Activated naive CD4-positive, alpha-beta T cell treated with anti-CD3 and anti-CD28 coated beads for 36 hours (primary cell): ENCODE results near the gene CPNE6. TPM values are rescaled to one million over a fixed set of nuclear protein-coding genes. Genes with fewer than 3 reads are reported as not detected.
A peak's percentile ranks its signal among the peaks of the same experiment; 100 is the strongest.

Experiments
- CTCF ChIA-PET: fragments of 350-600 bp; sonication (Branson Sonifier 250); formaldehyde crosslinking; loops from one replicate; lab custom pipeline; 2021; ENCODE audit warnings: antibody characterized with exemption; lab: Charles Lee
- DNase-seq: peaks from one replicate; pipeline ENCODE4 v3.0.0-alpha.2; 2020
- H3K27ac Mint-ChIP-seq: one replicate; pipeline ENCODE4 v1.8.0; 2021; ENCODE audit warnings: mild to moderate bottlenecking, mixed read lengths
- H3K27me3 Mint-ChIP-seq: one replicate; pipeline ENCODE4 v1.8.0; 2021; ENCODE audit warnings: low read depth, mixed read lengths
- H3K36me3 Mint-ChIP-seq: one replicate; pipeline ENCODE4 v1.8.0; 2021; ENCODE audit warnings: low read depth, mixed read lengths
- H3K4me1 Mint-ChIP-seq: one replicate; pipeline ENCODE4 v1.8.0; 2021; ENCODE audit warnings: low read depth, mixed read lengths
- H3K4me3 Mint-ChIP-seq: one replicate; pipeline ENCODE4 v1.8.0; 2021; ENCODE audit warnings: mild to moderate bottlenecking, moderate library complexity, mixed read lengths
- H3K9me3 Mint-ChIP-seq: one replicate; pipeline ENCODE4 v1.8.0; 2021; ENCODE audit warnings: mixed read lengths
- intact Hi-C: fragments of 100-400 bp; cut with micrococcal nuclease; formaldehyde crosslinking; loops from one replicate; pipeline ENCODE4 v1.15.1; 2023
- total RNA-seq, 2 experiments: library from RNA; stranded (reverse); gene quantifications; one replicate each; pipeline ENCODE4 v1.2.3, GENCODE V29; 2021

Gene CPNE6
- total RNA-seq, 2 experiments from 2014 or later, result not detected

DNA sequence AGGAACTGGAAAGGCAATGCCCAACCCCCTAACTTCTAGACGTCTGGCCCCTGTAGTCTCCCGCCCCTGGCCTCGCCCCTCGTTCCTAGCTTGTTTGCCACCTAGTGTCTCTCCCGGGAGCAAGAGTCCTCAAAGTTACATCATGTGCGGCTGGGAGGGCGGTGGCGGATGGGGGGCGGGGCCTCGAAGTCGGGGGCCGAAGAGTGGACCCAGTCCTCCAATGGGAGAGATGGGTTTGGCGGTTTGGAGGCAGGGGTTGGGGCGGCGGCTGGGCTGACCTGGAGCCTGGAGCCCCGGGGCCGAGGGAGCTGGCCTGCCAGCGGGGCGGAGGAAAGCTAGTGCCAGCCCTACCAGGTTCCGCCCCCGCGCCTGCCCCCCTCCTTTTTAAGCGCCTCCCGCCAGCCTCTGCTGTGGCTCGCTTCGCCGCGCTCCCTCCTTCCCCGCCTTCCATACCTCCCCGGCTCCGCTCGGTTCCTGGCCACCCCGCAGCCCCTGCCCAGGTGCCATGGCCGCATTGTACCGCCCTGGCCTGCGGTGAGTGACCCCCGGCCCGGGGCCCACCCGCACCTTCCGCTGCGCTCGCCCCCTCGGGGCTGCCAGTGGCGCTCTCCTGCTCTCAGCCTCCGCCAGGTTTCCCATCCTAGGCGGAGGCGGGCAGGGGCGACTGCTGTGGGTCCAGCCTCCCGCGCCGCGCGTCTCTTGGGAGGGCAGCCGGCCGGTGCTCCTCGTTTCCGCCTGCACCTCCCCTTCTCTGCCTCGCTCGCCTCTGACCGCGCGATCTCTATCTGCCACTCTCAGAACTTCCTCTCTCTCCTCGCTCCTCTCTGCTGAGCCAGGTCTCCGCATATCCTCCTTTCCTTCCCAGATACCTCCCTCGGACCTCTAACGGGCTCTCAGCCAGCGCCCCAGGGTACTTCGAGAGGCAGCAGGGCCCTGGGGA lies 22.8 kb downstream of the CPNE6 start, which contains the start of gene PCK2:
PCK2 (plus strand) TSS at position 411 of the 940 bp plus-strand sequence; CDS start at position 506, 95 bp downstream.
- H3K36me3 Mint-ChIP-seq, result peaks cover 25% of the 10 kb centered on the region
- CTCF ChIA-PET, result interaction anchor here (1.2 to 9.1 kb wide), 5 partner anchors 12 to 67 kb away, joined by 3 to 386 read pairs (median 76); partner anchors contain the start of genes CARMIL3 and IRF9
- peaks cover 32% of the 10 kb centered on the region for H3K4me1 Mint-ChIP-seq
- H3K27me3 Mint-ChIP-seq, result no peaks in the 10 kb centered on the region
- peak within 1 kb of the TSS; percentile 99 for H3K4me3 Mint-ChIP-seq
- peak within 1 kb of the TSS; percentile 98 for H3K27ac Mint-ChIP-seq
- peak; percentile 94 for DNase-seq
- no peaks in the 10 kb centered on the region for H3K9me3 Mint-ChIP-seq
- intact Hi-C loops, result loop anchor here (1.0 to 5.0 kb wide), 11 partner anchors 15 to 773 kb away; partner anchors contain the start of genes CHMP4A, DCAF11, DHRS1 and DHRS4L2

GRCh38 chr14:24094841-24095270 lies 23.5 kb downstream of the CPNE6 start:
- peaks cover 32% of the 10 kb centered on the region for H3K4me1 Mint-ChIP-seq
- H3K27ac Mint-ChIP-seq, result peak overlapping the region; percentile 98
- CTCF ChIA-PET, result interaction anchor here (0.8 to 9.1 kb wide), 6 partner anchors 11 to 463 kb away, joined by 3 to 386 read pairs (median 40); partner anchors contain the start of genes CARMIL3, EMC9 and IRF9
- H3K9me3 Mint-ChIP-seq, result no peaks in the 10 kb centered on the region
- H3K4me3 Mint-ChIP-seq, result peak overlapping the region; percentile 99
- intact Hi-C loops, result loop anchor here (1.0 to 5.0 kb wide), 11 partner anchors 14 to 774 kb away; partner anchors contain the start of genes CHMP4A, DCAF11, DHRS1 and DHRS4L2
- no peaks in the 10 kb centered on the region for H3K27me3 Mint-ChIP-seq
- DNase-seq, result no peak
- H3K36me3 Mint-ChIP-seq, result peaks cover 31% of the 10 kb centered on the region

GRCh38 chr14:24095271-24096068 lies 24.1 kb downstream of the CPNE6 start:
- Mint-ChIP-seq H3K9me3 (no peaks in the 10 kb centered on the region), H3K27me3 (no peaks in the 10 kb centered on the region), H3K4me3 (peak overlapping the region; percentile 99), H3K4me1 (peaks cover 32% of the 10 kb centered on the region), H3K36me3 (peaks cover 37% of the 10 kb centered on the region), H3K27ac (peak overlapping the region; percentile 98)
- intact Hi-C loops, result loop anchor here (2.0 kb wide), 2 partner anchors 107 to 627 kb away; partner anchors contain the start of genes DHRS4L2 and NGDN
- CTCF ChIA-PET, result interaction anchor here (0.8 to 9.1 kb wide), 6 partner anchors 11 to 464 kb away, joined by 3 to 386 read pairs (median 40); partner anchors contain the start of genes CARMIL3, EMC9 and IRF9
- peak; percentile 64 for DNase-seq

DNA sequence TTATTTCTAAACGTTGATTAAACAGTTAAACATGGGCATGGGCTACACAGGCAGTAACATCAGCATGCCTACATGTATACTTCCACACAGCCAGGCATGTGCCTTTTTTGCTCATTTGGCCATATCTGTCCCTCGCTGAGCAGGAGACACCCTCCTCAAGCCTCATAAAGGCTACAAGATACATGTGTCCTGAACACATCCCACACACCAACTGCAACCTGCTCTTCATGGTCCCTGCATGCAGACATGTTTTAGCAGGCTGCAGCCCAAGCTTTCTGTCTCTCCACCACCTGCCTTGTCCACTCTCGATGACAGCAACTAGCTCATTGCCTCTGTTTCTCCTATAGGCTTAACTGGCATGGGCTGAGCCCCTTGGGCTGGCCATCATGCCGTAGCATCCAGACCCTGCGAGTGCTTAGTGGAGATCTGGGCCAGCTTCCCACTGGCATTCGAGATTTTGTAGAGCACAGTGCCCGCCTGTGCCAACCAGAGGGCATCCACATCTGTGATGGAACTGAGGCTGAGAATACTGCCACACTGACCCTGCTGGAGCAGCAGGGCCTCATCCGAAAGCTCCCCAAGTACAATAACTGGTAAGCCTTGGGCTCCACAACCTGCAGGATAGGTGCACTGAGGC lies 25.3 kb downstream of the CPNE6 start:
- Mint-ChIP-seq H3K4me3 (peak overlapping the region; percentile 50), H3K36me3 (peaks cover 47% of the 10 kb centered on the region), H3K4me1 (peaks cover 29% of the 10 kb centered on the region), H3K9me3 (no peaks in the 10 kb centered on the region), H3K27ac (peak overlapping the region; percentile 47), H3K27me3 (no peaks in the 10 kb centered on the region)
- CTCF ChIA-PET, result interaction anchor here (1.8 to 9.1 kb wide), 4 partner anchors 9 to 40 kb away, joined by 9 to 386 read pairs (median 151); partner anchors contain the start of gene CARMIL3
- DNase-seq, result no peak
- intact Hi-C loops, result no loop called here

GRCh38 chr14:24098229-24098926 lies 27.0 kb downstream of the CPNE6 start:
- H3K27ac Mint-ChIP-seq, result no peak overlapping the region
- peaks cover 60% of the 10 kb centered on the region for H3K36me3 Mint-ChIP-seq
- no peak for DNase-seq
- CTCF ChIA-PET, result interaction anchor here (0.5 to 1.8 kb wide), 4 partner anchors 10 to 63 kb away, joined by 3 to 12 read pairs (median 6); partner anchors contain the start of gene IRF9
- no peaks in the 10 kb centered on the region for H3K27me3 Mint-ChIP-seq
- no peak overlapping the region for H3K4me3 Mint-ChIP-seq
- peaks cover 22% of the 10 kb centered on the region for H3K4me1 Mint-ChIP-seq
- intact Hi-C loops, result no loop called here
- no peaks in the 10 kb centered on the region for H3K9me3 Mint-ChIP-seq

DNA sequence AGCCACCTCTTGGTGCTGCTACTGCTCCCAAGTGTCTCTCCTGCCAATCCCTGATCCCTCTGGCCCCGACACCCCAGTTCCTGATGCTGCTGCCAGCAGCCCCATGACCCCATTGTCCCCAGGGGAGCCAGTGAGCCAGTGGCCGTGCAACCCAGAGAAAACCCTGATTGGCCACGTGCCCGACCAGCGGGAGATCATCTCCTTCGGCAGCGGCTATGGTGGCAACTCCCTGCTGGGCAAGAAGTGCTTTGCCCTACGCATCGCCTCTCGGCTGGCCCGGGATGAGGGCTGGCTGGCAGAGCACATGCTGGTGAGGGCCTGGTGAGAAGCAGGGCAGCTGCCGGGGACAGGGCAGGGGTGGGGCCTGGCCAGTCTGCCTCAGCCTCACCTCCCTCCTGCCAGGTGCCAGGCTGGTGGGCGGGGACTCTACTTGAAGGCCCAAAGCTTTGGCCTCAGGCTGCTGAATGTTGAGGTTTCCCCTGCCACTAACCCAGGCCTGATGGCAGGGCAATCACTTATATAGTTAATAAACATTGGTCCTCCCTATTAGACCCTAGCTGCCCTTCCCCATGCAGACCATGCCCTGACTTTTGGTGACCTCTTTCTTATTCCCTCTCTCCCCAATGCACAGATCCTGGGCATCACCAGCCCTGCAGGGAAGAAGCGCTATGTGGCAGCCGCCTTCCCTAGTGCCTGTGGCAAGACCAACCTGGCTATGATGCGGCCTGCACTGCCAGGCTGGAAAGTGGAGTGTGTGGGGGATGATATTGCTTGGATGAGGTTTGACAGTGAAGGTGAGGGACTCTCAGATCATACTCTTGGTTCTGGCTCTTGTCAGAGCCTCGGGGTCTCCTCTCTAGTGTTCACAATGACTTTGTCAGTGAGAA lies 27.8 kb downstream of the CPNE6 start:
- no peaks in the 10 kb centered on the region for H3K9me3 Mint-ChIP-seq
- H3K27me3 Mint-ChIP-seq, result no peaks in the 10 kb centered on the region
- peaks cover 68% of the 10 kb centered on the region for H3K36me3 Mint-ChIP-seq
- intact Hi-C loops, result no loop called here
- CTCF ChIA-PET, result interaction anchor here (1.1 to 1.7 kb wide), 2 partner anchors 9 to 62 kb away, joined by 3 to 12 read pairs; partner anchors contain the start of gene IRF9
- no peak overlapping the region for H3K4me3 Mint-ChIP-seq
- peaks cover 17% of the 10 kb centered on the region for H3K4me1 Mint-ChIP-seq
- H3K27ac Mint-ChIP-seq, result no peak overlapping the region
- no peak for DNase-seq

- Mint-ChIP-seq H3K27me3 (no peaks in the 10 kb centered on the region), H3K4me1 (peaks cover 13% of the 10 kb centered on the region), H3K27ac (no peak overlapping the region), H3K4me3 (no peak overlapping the region), H3K9me3 (no peaks in the 10 kb centered on the region), H3K36me3 (peaks cover 67% of the 10 kb centered on the region)
- intact Hi-C loops, result no loop called here
- DNase-seq, result no peak
- CTCF ChIA-PET, result interaction anchor here (0.6 to 11.7 kb wide), 3 partner anchors 7 to 112 kb away, joined by 3 to 226 read pairs (median 4); partner anchors contain the start of gene PCK2
These were observed 29.0 kb downstream of the CPNE6 start for GRCh38 chr14:24100197-24100981.

GRCh38 chr14:24100982-24101494 lies 29.7 kb downstream of the CPNE6 start:
- intact Hi-C loops, result no loop called here
- H3K27ac Mint-ChIP-seq, result no peak overlapping the region
- peaks cover 8% of the 10 kb centered on the region for H3K4me1 Mint-ChIP-seq
- peaks cover 62% of the 10 kb centered on the region for H3K36me3 Mint-ChIP-seq
- no peak overlapping the region for H3K4me3 Mint-ChIP-seq
- CTCF ChIA-PET, result interaction anchor here (0.6 to 11.7 kb wide), 3 partner anchors 8 to 113 kb away, joined by 3 to 226 read pairs (median 4); partner anchors contain the start of gene PCK2
- H3K27me3 Mint-ChIP-seq, result no peaks in the 10 kb centered on the region
- no peaks in the 10 kb centered on the region for H3K9me3 Mint-ChIP-seq
- DNase-seq, result no peak

GRCh38 chr14:24102357-24103048 lies 31.1 kb downstream of the CPNE6 start:
- Mint-ChIP-seq H3K9me3 (no peaks in the 10 kb centered on the region), H3K27ac (no peak overlapping the region), H3K4me1 (no peaks in the 10 kb centered on the region), H3K27me3 (no peaks in the 10 kb centered on the region), H3K36me3 (peaks cover 55% of the 10 kb centered on the region), H3K4me3 (no peak overlapping the region)
- CTCF ChIA-PET, result interaction anchor here (1.1 to 11.7 kb wide), 4 partner anchors 9 to 44 kb away, joined by 3 to 226 read pairs (median 6); partner anchors contain the start of gene PCK2
- DNase-seq, result no peak
- intact Hi-C loops, result no loop called here
